NOMO-1 treated with DMSO at 0.1 percent for 48 hours (cell line): ENCODE results near the gene PASK.
A peak's percentile ranks its signal among the peaks of the same experiment; 100 is the strongest.
"Not testable (repeated sequence)": the region's sequence is repeated elsewhere in the genome, so short reads cannot be mapped to it uniquely, and the experiment has no call there.

ENCODE experiments used
- DNase-seq: peaks from one replicate; lab custom pipeline; 2025; ENCODE audit not compliant: unreplicated experiment; lab: John Stamatoyannopoulos, UW

The PASK gene

DNA sequence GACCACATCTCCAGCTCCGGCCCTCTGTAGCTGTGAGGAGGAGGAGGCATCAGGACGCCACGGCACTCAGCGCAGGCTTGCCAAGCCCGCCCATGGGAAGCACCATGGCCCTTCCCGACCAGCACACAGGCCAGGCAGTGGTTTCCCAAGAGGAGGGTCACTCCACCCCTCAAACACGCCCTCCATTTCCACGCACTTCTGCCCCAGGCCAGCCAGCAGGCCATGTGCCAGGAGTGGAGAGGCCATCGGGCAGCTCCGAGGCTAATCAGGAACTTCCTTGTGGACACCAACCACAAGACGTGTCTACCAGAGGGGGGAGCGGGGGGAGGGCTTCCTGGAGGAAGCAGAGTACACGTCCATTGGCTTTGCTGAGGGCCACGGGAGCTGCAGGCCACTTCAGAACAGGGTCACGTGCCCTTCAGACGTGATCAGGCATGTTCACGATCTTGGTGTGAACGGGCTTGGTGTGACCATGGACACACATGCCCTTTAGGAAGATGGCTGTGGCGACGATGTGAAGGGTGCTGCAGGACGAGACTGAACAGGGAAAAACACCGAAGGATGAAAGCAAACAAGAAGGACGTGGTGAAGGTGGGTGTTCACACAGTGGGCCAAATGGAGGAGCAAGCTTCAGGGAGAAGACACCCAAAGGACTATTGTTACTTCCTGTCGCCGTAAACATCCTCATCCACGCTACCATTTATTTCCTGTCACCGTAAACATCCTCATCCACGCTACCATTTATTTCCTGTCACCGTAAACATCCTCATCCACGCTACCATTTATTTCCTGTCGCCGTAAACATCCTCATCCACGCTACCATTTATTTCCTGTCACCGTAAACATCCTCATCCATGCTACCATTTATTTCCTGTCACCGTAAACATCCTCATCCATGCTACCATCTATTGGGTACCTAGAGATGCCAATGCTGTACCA lies 40.7 kb downstream of the PASK start:
- DNase-seq = no peak

DNA sequence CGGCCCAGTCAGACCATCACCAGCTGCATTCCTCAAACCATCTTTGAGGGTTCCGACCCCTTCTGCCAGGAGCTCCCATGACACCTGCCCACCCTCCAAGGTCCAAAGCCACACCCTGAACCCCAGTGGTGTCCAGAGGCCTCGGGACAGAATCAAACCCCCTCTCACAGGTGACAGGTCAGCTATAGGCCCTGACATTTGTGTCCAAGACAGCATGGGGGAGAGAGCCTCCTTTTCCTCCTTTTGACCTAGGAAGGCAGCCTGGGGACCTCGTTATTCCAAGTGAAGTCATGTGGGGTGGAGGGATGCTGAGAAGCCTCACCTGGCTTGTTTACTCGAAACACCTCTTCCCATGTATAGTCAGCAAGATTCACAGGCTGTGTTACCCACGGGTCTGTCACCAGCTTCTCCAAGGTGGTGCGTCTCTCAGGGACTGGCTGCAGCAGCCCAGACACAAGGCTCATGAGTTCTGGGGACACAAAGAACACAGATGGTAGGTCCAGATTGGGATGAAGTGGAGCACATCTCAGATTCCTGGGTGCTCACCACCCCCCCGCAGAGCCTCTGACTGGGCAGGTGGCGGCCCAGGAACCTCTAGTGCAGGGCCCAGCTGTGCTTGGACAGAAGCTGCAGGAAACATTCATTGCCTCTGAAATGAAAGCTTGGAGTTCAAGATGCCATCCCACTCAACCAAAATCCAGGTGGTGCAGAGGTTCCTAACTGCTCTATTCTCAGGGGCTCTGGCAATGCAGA lies 42.1 kb downstream of the PASK start:
- DNase-seq = no peak

GRCh38 chr2:241105641-241106040 lies 43.6 kb downstream of the PASK start:
- no peak for DNase-seq

DNA sequence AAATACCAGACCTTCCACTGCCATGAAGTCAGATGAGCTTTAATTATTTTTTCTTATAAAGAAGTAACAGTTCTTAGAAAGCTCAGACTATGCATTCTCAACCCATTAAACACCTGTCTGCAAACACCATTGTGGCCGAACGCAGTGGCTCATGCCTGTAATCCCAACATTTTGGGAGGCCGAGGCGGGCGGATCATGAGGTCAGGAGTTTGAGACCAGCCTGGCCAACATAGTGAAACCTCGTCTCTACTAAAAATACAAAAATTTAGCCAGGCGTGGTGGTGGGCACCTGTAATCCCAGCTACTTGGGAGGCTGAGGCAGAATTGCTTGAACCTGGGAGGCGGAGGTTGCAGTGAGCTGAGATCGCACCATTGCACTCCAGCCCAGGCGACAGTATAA lies 44.7 kb downstream of the PASK start:
- not testable (repeated sequence) for DNase-seq

DNA sequence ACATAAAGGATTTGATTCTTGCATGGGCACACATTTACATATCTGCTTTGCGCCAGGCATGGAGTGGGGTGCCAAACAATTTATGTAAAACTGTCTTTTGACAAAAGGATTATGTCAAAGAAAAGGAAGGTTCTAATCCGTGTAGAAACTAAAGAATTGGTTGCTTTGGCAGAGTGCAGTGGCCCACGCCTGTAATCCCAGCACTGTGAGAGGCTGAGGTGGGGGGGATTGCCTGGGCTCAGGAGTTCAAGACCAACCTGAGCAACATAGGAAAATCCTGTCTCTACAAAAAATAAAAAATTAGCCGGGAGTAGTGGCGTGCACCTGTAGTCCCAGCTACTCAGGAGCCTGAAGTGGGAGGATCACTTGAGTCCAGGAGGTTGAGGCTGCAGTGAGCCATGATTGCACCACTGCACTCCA lies 46.1 kb downstream of the PASK start:
- DNase-seq = no peak

- peak; percentile 77 for DNase-seq
Measured at GRCh38 chr2:241102239-241102803, 47.0 kb downstream of the PASK start, which contains the start of gene MTERF4. Gene MTERF4 (minus strand): TSS chr2:241102287. CDS start chr2:241102273, 14 bp downstream.

DNA sequence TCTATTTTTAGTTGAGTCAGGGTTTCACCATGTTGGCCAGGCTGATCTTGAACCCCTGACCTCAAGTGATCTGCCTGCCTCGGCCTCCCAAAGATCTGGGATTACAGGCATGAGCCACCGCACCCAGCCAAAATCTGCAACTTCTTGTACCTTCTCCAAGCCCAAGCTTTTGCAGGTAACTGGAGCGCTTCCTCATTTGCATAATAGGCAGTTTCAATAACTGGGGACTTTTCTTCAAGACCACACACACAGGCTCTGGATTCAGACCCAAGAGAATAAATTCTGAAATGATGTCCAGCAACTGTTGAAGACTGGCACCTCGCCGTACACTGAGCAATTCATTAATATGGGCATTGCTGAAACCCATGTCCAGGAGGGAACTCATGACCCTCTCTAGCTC lies 50.0 kb downstream of the PASK start:
- DNase-seq = no peak

DNA sequence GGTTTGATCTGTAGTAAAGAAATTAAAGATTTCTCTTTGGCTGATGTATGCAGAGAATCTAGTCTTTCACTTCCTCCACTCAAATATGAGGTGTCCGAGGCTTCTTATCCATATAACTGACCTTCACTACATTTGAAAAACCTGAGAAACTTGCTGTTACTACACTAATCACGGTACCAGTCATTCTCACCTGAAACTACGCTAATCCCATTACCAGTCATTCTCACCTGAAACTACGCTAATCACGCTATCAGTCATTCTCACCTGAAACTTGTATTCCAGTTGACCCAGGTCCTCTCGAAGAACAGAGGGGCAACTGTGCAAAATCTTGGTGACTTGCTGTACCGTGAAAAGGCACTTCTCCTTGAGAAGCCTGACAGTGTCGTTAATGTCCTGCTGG lies 52.3 kb downstream of the PASK start:
- DNase-seq = no peak

- DNase-seq = no peak
Measured at GRCh38 chr2:241095594-241096290, 53.5 kb downstream of the PASK start.

DNA sequence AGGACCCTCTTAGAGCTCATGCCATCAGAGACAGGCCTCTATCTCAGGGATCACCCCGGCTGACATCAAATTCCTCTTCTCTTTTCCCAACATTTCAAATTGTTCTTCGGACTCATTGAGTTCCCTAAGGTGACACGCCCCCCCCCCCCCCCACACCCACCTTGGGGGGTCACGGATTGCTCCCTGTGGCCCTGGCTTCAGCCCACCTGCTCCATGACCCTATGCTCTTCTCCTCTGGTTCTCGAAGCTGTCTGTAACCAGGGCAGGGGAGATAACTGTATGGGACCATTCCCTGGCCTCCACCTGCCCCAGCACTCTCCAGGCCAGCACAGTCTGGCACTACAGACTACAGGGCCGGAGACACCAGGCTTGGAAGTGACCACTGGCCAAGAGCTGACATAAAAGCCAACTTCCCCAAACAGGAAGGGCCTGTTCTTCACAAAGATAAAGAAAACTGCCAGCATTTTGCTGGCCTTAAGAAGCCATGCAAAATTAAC lies 54.3 kb downstream of the PASK start:
- DNase-seq = no peak

- DNase-seq = no peak
Measured at GRCh38 chr2:241094172-241094571, 55.1 kb downstream of the PASK start.

GRCh38 chr2:241093133-241093781 lies 56.0 kb downstream of the PASK start:
- not testable (repeated sequence) for DNase-seq

DNA sequence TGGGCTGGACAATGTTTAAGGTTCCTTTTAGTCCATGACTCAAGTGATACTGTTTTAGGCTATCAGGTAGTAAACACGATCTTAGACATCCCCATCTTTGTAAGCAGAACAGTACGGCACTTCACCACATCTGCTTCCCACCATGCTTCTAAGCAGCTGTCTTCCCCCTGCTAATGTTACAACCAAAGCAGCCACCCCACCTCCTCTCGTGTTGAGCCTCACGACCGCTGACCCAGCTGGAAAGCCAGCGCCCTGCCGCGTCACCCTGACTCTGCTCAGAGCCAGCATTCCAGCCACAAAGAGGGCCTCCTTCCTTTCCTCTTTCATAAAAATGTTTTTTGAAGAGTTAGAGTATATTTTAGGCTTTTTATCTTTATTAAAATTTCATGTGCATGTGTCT lies 56.6 kb downstream of the PASK start:
- no peak for DNase-seq

DNA sequence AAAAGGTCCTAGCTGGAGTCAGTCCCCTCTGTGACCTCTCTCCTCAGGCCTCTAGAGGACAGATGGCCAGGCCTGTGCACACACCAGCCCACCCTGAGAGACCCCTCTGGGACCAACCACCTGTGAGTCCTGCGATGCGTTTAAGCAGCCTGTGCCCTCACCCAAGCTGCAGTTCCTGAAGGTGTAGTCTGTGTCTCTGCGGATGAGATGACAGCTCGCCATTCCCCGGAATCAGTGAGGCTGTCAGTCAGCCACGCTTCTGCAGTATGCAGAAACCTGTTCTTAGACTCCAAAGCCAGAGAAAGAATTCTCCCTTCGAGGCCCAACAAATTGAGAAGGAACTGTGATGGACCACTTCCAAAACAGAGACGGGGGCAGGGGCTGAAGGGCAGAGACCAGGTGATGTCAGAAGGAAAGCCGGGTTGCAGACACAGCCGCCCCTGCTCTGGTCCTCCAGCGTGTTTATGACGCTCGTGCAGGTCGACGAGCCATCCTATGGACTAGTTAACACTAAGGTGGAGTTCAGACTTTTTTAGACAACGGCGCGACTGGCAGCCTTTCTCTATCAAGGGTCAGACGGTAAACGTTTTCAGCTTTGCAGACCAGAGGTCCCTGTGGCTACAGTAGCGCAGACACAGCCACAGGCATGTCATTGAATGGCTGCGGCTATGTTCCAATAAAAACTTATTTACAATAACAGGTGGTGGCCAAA lies 57.4 kb downstream of the PASK start:
- no peak for DNase-seq

GRCh38 chr2:241091201-241091600 lies 58.1 kb downstream of the PASK start:
- no peak for DNase-seq

GRCh38 chr2:241088791-241089732 lies 60.2 kb downstream of the PASK start:
- DNase-seq = no peak

DNA sequence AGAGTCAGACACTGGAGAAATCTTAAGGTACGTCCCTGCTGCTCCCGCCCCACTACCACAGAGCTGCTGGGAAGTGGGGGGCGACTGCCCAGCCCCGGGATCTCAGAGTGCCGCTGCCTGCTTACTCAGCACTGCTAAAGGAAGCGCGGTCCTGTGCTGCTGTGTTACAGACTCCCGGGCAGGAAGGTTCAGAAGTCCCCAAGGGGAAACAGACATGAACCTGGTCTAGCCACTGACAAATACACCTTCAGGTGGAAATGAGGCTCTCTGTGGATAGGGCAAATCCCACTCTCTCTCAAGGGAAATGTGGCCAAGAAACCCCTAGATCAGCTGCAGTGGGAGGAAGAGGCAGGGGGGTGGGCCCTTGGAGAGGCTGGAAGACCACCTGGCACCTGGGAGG lies 60.9 kb downstream of the PASK start:
- DNase-seq = no peak

DNA sequence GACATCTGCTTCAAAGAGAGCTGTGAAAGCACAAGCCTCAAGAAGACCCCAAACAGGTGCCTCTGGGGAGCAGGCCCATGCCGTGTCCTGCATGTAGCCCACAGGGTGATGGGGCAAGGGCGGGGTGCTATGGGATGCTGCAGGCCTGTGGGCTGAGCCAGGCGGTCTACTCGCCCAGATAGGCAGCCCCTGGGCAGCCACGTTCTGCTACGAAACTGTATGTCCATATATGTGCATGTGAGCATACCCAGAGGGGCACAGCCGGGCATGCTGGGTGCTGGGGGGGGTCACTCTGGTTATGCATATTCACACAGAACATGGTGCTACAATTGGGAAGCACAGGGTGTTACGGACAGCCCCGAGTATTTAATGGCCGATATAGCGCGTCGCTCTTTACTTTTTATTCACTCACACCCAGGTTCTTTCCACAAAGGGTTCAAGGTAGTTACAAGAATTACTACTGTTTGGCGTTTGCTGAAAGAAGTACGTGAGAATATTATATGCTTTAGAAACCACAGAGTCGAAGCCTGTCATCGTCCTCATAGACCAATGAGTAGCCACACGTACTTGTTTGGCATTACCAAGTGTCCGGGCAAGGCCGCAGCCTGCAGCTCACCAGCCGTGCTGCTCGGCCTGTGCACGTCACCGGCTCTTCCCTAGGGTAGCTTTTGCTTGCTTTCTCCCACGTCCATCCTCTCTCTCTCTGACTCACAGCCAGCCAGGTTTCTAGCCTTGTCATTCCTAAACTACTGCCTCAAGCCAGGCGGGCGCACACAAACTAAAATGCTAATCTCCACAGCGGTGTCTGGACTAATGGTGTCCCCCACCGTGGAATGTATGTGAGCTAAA lies 61.6 kb downstream of the PASK start:
- DNase-seq = no peak
